K562 (cell line): ENCODE data around the gene MLX. TPM values are rescaled to one million over a fixed set of nuclear protein-coding genes. Genes with fewer than 3 reads are reported as not detected.

Source experiments
- CUX1 ChIP-seq: fragments of 200-800 bp; sonication (Bioruptor generic); IDR thresholded peaks from 2 replicates; pipeline ENCODE4 v1.6.1; 2016; ENCODE audit warnings: missing genetic modification characterization, missing compliant biosample characterization
- DLX4 ChIP-seq: fragments of 250-450 bp; sonication (Bioruptor Pico); IDR thresholded peaks from 2 replicates; pipeline ENCODE4 v1.6.1; 2021; ENCODE audit warnings: mild to moderate bottlenecking
- EGR1 ChIP-seq: fragments of 450-650 bp; conservative IDR thresholded peaks from 2 replicates; pipeline ENCODE4 v1.6.1; 2017; ENCODE audit warnings: mild to moderate bottlenecking
- EP400 ChIP-seq: fragments of 450-650 bp; IDR thresholded peaks from 2 replicates; pipeline ENCODE4 v1.6.1; 2017; ENCODE audit warnings: antibody characterized with exemption, mild to moderate bottlenecking, moderate library complexity
- HDAC1 ChIP-seq, 2 experiments: fragments of 450-650 bp; IDR thresholded peaks; 2 replicates each; pipeline ENCODE4 v1.6.1; 2016 to 2017; ENCODE audit warnings: inconsistent platforms in 1 of 2, mild to moderate bottlenecking in 1 of 2, moderate library complexity in 1 of 2
- KLF1 ChIP-seq: fragments of 450-650 bp; IDR thresholded peaks from 2 replicates; pipeline ENCODE4 v1.6.1; 2016; ENCODE audit warnings: missing genetic modification characterization, missing compliant biosample characterization
- RBM22 ChIP-seq: fragments of 200-400 bp; formaldehyde crosslinking; IDR thresholded peaks from 2 replicates; pipeline ENCODE4 v1.6.1; 2018; ENCODE audit warnings: low read length, low read depth; ENCODE audit not compliant: poor library complexity, severe bottlenecking
- ZNF699 ChIP-seq: fragments of 250-450 bp; sonication (Bioruptor Pico); IDR thresholded peaks from 2 replicates; pipeline ENCODE4 v1.8.0; 2021; ENCODE audit warnings: mild to moderate bottlenecking, moderate library complexity; ENCODE audit not compliant: insufficient replicate concordance
- ZZZ3 ChIP-seq: fragments of 450-650 bp; IDR thresholded peaks from 2 replicates; pipeline ENCODE4 v1.6.1; 2016; ENCODE audit warnings: antibody characterized with exemption, mild to moderate bottlenecking, moderate library complexity
- polyA plus RNA-seq, 8 experiments: library from polyadenylated mRNA; depleted of rRNA in 4 of 8; stranded (reverse) in 5 of 8; unstranded in 3 of 8; fragments of >200 nt; fragmentation: Nextera tagmentation in 2 of 8; fragmentation: Illumina TruSeq in 1 of 8; extraction: Ambion mirVana in 2 of 8; extraction: Trizol in 1 of 8; gene quantifications; 2 replicates each; pipeline versions ENCODE4 v1.2.1 to v1.2.3, GENCODE V29; 2011 to 2014; ENCODE audit warnings: inconsistent platforms in 1 of 8, missing spikeins in 1 of 8
- total RNA-seq, 7 experiments: library from RNA; depleted of rRNA in 6 of 7; stranded (reverse); fragments of >200 nt in 6 of 7; fragmentation: Illumina TruSeq in 2 of 7; extraction: Trizol in 2 of 7; gene quantifications; 2 replicates each; pipeline versions ENCODE4 v1.2.1 to v1.2.3, GENCODE V29; 2011 to 2021; ENCODE audit warnings: low replicate concordance in 1 of 7
- TF ChIP-seq, protein P1 (sequence below): fragments of 250-450 bp; sonication (Bioruptor Pico); IDR thresholded peaks from 2 replicates; pipeline ENCODE4 v1.9.0; 2021; ENCODE audit warnings: mild to moderate bottlenecking, inconsistent platforms
- TF ChIP-seq, protein P2 (sequence below): sonication (generic); formaldehyde crosslinking; IDR thresholded peaks from 2 replicates; pipeline ENCODE4 v1.8.1; 2022; ENCODE audit warnings: missing genetic modification reagents
- TF ChIP-seq, protein P3 (sequence below): fragments of 250-450 bp; sonication (Bioruptor Pico); IDR thresholded peaks from 2 replicates; pipeline ENCODE4 v1.8.0; 2022; ENCODE audit warnings: inconsistent platforms
- TF ChIP-seq, protein P4 (sequence below): fragments of 250-450 bp; sonication (Bioruptor Pico); IDR thresholded peaks from 2 replicates; pipeline ENCODE4 v1.4.0; 2020; ENCODE audit warnings: mild to moderate bottlenecking, moderate library complexity

Gene MLX
- total and polyA plus RNA-seq, 9 of the 15 experiments (the other 6 are each of a cell fraction or from before 2014, with no cell fraction given) = 42.9 to 100 (median 58.9) TPM

DNA sequence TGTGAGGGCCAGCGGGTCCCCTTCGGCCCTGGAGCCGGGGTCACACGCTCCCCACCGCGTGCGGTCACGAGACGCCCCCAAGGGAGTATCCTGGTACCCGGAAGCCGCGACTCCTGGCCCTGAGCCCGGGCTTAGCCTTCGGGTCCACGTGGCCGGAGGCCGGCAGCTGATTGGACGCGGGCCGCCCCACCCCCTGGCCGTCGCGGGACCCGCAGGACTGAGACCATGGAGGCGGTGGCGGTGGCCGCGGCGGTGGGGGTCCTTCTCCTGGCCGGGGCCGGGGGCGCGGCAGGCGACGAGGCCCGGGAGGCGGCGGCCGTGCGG lies 30.9 kb upstream of the MLX start, which contains the start of gene NAGLU (continued):
- TF ChIP-seq, protein P1, sequence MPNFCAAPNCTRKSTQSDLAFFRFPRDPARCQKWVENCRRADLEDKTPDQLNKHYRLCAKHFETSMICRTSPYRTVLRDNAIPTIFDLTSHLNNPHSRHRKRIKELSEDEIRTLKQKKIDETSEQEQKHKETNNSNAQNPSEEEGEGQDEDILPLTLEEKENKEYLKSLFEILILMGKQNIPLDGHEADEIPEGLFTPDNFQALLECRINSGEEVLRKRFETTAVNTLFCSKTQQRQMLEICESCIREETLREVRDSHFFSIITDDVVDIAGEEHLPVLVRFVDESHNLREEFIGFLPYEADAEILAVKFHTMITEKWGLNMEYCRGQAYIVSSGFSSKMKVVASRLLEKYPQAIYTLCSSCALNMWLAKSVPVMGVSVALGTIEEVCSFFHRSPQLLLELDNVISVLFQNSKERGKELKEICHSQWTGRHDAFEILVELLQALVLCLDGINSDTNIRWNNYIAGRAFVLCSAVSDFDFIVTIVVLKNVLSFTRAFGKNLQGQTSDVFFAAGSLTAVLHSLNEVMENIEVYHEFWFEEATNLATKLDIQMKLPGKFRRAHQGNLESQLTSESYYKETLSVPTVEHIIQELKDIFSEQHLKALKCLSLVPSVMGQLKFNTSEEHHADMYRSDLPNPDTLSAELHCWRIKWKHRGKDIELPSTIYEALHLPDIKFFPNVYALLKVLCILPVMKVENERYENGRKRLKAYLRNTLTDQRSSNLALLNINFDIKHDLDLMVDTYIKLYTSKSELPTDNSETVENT (CRISPR knock-in tag) = peak; percentile 39
- TF ChIP-seq ZZZ3 (no peak), KLF1 (tag) (no peak; the same call in 1 of the 2 replicates), ZNF699 (no peak), HDAC1 (IDR thresholded peaks at IDR 0.05) (no peak), DLX4 (CRISPR knock-in tag) (no peak), RBM22 (no peak), EP400 (peak; percentile 92; the same call in 1 of the 2 replicates), CUX1 (CRISPR knock-in tag) (no peak), EGR1 (peak; percentile 41)
- TF ChIP-seq, protein P2, sequence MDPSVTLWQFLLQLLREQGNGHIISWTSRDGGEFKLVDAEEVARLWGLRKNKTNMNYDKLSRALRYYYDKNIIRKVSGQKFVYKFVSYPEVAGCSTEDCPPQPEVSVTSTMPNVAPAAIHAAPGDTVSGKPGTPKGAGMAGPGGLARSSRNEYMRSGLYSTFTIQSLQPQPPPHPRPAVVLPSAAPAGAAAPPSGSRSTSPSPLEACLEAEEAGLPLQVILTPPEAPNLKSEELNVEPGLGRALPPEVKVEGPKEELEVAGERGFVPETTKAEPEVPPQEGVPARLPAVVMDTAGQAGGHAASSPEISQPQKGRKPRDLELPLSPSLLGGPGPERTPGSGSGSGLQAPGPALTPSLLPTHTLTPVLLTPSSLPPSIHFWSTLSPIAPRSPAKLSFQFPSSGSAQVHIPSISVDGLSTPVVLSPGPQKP = no peak
- TF ChIP-seq, protein P3, sequence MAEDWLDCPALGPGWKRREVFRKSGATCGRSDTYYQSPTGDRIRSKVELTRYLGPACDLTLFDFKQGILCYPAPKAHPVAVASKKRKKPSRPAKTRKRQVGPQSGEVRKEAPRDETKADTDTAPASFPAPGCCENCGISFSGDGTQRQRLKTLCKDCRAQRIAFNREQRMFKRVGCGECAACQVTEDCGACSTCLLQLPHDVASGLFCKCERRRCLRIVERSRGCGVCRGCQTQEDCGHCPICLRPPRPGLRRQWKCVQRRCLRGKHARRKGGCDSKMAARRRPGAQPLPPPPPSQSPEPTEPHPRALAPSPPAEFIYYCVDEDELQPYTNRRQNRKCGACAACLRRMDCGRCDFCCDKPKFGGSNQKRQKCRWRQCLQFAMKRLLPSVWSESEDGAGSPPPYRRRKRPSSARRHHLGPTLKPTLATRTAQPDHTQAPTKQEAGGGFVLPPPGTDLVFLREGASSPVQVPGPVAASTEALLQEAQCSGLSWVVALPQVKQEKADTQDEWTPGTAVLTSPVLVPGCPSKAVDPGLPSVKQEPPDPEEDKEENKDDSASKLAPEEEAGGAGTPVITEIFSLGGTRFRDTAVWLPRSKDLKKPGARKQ (CRISPR knock-in tag) = no peak
- TF ChIP-seq, protein P4, sequence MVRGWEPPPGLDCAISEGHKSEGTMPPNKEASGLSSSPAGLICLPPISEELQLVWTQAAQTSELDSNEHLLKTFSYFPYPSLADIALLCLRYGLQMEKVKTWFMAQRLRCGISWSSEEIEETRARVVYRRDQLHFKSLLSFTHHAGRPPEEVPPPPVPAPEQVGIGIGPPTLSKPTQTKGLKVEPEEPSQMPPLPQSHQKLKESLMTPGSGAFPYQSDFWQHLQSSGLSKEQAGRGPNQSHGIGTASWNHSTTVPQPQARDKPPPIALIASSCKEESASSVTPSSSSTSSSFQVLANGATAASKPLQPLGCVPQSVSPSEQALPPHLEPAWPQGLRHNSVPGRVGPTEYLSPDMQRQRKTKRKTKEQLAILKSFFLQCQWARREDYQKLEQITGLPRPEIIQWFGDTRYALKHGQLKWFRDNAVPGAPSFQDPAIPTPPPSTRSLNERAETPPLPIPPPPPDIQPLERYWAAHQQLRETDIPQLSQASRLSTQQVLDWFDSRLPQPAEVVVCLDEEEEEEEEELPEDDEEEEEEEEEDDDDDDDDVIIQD (CRISPR knock-in tag) = 0 out of 2 replicates have a peak, but pooled peaks have one; percentile 39
